Left lung (tissue), 10 donors: ENCODE data around the gene UQCC5. TPM values are rescaled to one million over a fixed set of nuclear protein-coding genes. Genes with fewer than 3 reads are reported as not detected.
A peak's percentile ranks its signal among the peaks of the same experiment; 100 is the strongest.

Experiments
- ATAC-seq: fragments of 200-7000 bp; cut with Tn5 transposase; one replicate; pipeline ENCODE4 v1.9.1; 2020; ENCODE audit warnings: moderate library complexity
- DNase-seq, 4 donors: peaks; one replicate each; pipeline ENCODE4 v3.0.0-alpha.2; 2013 to 2020
- H3K27ac ChIP-seq, 2 donors: fragments of 200-600 bp; sonication (generic) in 1 of 2; one replicate each; pipeline versions ENCODE4 v1.5.0 to v1.8.0; 2020 to 2021
- H3K27me3 ChIP-seq, 2 donors: fragments of 200-600 bp; sonication (generic) in 1 of 2; one replicate each; pipeline versions ENCODE4 v1.5.0 to v1.8.0; 2020 to 2021
- H3K36me3 ChIP-seq, 2 donors: fragments of 200-600 bp; sonication (generic) in 1 of 2; one replicate each; pipeline versions ENCODE4 v1.5.0 to v1.8.0; 2020 to 2021
- H3K4me1 ChIP-seq, 2 donors: fragments of 200-600 bp; one replicate each; pipeline ENCODE4 v1.8.0; 2021
- H3K4me3 ChIP-seq, 2 donors: fragments of 200-600 bp; sonication (generic) in 1 of 2; one replicate each; pipeline versions ENCODE4 v1.5.0 to v1.8.0; 2020 to 2021; ENCODE audit warnings: mild to moderate bottlenecking in 1 of 2
- H3K9me3 ChIP-seq, 2 donors: fragments of 200-600 bp; sonication (generic) in 1 of 2; one replicate each; pipeline versions ENCODE4 v1.5.0 to v1.8.0; 2020 to 2021
- CTCF ChIP-seq, 2 donors: fragments of 200-600 bp; sonication (generic) in 1 of 2; IDR thresholded peaks; one replicate each; pipeline versions ENCODE4 v1.5.0 to v1.8.0; 2021; ENCODE audit warnings: antibody characterized with exemption in 2 of 2
- intact Hi-C, 2 donors: fragments of 100-400 bp; cut with DNase I; formaldehyde crosslinking; loops; one replicate each; pipeline versions ENCODE4 v1.11.2 to v1.14.2; 2022
- polyA plus RNA-seq, 6 donors: library from polyadenylated mRNA; unstranded; fragments of 120-200 nt; gene quantifications; one replicate each; pipeline ENCODE4 v1.2.1, GENCODE V29; 2013; ENCODE audit not compliant: insufficient read length in 6 of 6
- total RNA-seq, 2 donors: library from RNA; stranded (reverse); fragmentation: NEBNext Ultra II Directional; extraction: Animal tissue kit (Norgen Biotek cat#: 25700); gene quantifications; one replicate each; pipeline ENCODE4 v1.2.1, GENCODE V29; 2021
- donor health status: DM: no; HTN: yes; CAD: no.
- donor health status: DM: no; HTN: no; CAD: no.

UQCC5 gene
- total and polyA plus RNA-seq, 8 donors = 9.6 to 20.4 (median 17.2) TPM

- intact Hi-C loops = no loop called here
- H3K36me3 ChIP-seq = peaks cover 0 to 38% of the 10 kb centered on the region in 2 donors
- ATAC-seq (no peak), DNase-seq (peak in 2 of 4 donors; percentile 28 to 64)
- H3K9me3 ChIP-seq = no peaks in the 10 kb centered on the region
- H3K4me1 ChIP-seq = peaks cover 46 to 69% of the 10 kb centered on the region in 2 donors
- no peak overlapping the region for H3K4me3 ChIP-seq
- no peak for TF ChIP-seq CTCF (IDR thresholded peaks at IDR 0.05)
- H3K27ac ChIP-seq = no peak overlapping the region
- peaks cover 0 to 16% of the 10 kb centered on the region in 2 donors for H3K27me3 ChIP-seq
Measured at GRCh38 chr3:52528586-52529375, 7.6 kb upstream of the UQCC5 start.

GRCh38 chr3:52529376-52530333 lies 6.8 kb upstream of the UQCC5 start:
- intact Hi-C loops = loop anchor here in 1 of 2 donors (10.0 kb wide), 1 partner anchor 65 kb away; no protein-coding TSS in a partner anchor
- TF ChIP-seq CTCF (IDR thresholded peaks at IDR 0.05) = no peak
- H3K9me3 ChIP-seq = no peaks in the 10 kb centered on the region
- DNase-seq = peak in 3 of 4 donors; percentile 29 to 67 (median 39)
- H3K27me3 ChIP-seq = peaks cover 0 to 24% of the 10 kb centered on the region in 2 donors
- peaks cover 48 to 73% of the 10 kb centered on the region in 2 donors for H3K4me1 ChIP-seq
- no peak for ATAC-seq
- H3K4me3 ChIP-seq = no peak overlapping the region
- H3K27ac ChIP-seq = no peak overlapping the region
- peaks cover 0 to 29% of the 10 kb centered on the region in 2 donors for H3K36me3 ChIP-seq

- TF ChIP-seq CTCF (IDR thresholded peaks at IDR 0.05) = no peak
- Histone ChIP-seq H3K4me1 (peaks cover 34 to 73% of the 10 kb centered on the region in 2 donors), H3K9me3 (no peaks in the 10 kb centered on the region), H3K36me3 (peaks cover 0 to 21% of the 10 kb centered on the region in 2 donors), H3K27me3 (peaks cover 0 to 31% of the 10 kb centered on the region in 2 donors), H3K27ac (no peak overlapping the region), H3K4me3 (no peak overlapping the region)
- intact Hi-C loops = loop anchor here in 1 of 2 donors (10.0 kb wide), 1 partner anchor 66 kb away; no protein-coding TSS in a partner anchor
- no peak for ATAC-seq
- DNase-seq = peak in 2 of 4 donors; percentile 32 to 53
Measured at GRCh38 chr3:52530918-52531826, 5.2 kb upstream of the UQCC5 start.

- Histone ChIP-seq H3K27me3 (peaks cover 0 to 31% of the 10 kb centered on the region in 2 donors), H3K27ac (no peak overlapping the region), H3K36me3 (peaks cover 0 to 19% of the 10 kb centered on the region in 2 donors), H3K4me3 (peak overlapping the region; percentile 62 to 69), H3K4me1 (peaks cover 27 to 68% of the 10 kb centered on the region in 2 donors), H3K9me3 (no peaks in the 10 kb centered on the region)
- TF ChIP-seq CTCF (IDR thresholded peaks at IDR 0.05) = no peak
- intact Hi-C loops = loop anchor here in 1 of 2 donors (10.0 kb wide), 1 partner anchor 67 kb away; no protein-coding TSS in a partner anchor
- ATAC-seq = no peak
- peak in 2 of 4 donors; percentile 34 to 75 for DNase-seq
Measured at GRCh38 chr3:52531860-52532516, 4.4 kb upstream of the UQCC5 start.
